Upper lobe of left lung (tissue), 6 donors: Measurements from ENCODE around the gene MBOAT1. TPM values are rescaled to one million over a fixed set of nuclear protein-coding genes. Genes with fewer than 3 reads are reported as not detected.

Source experiments
- ATAC-seq, 2 donors: fragments of 200-7000 bp; cut with Tn5 transposase; one replicate each; pipeline ENCODE4 v1.9.1; 2022; ENCODE audit warnings: mild to moderate bottlenecking in 2 of 2, moderate library complexity in 2 of 2; ENCODE audit not compliant: low FRiP score in 2 of 2
- DNase-seq, 2 donors: peaks; one replicate each; pipeline ENCODE4 v3.0.0-alpha.2; 2019 to 2020
- H3K27ac ChIP-seq, 4 donors: fragments of 200-600 bp; sonication (generic); one replicate each; pipeline ENCODE4 v1.5.1; 2016 to 2019
- H3K27me3 ChIP-seq, 4 donors: fragments of 200-600 bp; sonication (generic); one replicate each; pipeline ENCODE4 v1.5.1; 2017 to 2019
- H3K36me3 ChIP-seq, 4 donors: fragments of 200-600 bp; sonication (generic); one replicate each; pipeline ENCODE4 v1.5.1; 2016 to 2019
- H3K4me1 ChIP-seq, 4 donors: fragments of 200-600 bp; sonication (generic); one replicate each; pipeline ENCODE4 v1.5.1; 2018 to 2019
- H3K4me3 ChIP-seq, 4 donors: fragments of 200-600 bp; sonication (generic); one replicate each; pipeline ENCODE4 v1.5.1; 2017 to 2019; ENCODE audit warnings: mild to moderate bottlenecking in 2 of 4, moderate library complexity in 1 of 4
- H3K9me3 ChIP-seq, 4 donors: fragments of 200-600 bp; sonication (generic); one replicate each; pipeline ENCODE4 v1.5.1; 2018 to 2019
- CTCF ChIP-seq, 6 experiments: fragments of 450-650 bp in 4 of 6; fragments of 200-600 bp in 2 of 6; sonication (generic) in 2 of 6; IDR thresholded peaks; one replicate each; pipeline ENCODE4 v1.5.1; 2016 to 2019; ENCODE audit warnings: antibody characterized with exemption in 6 of 6
- EP300 ChIP-seq, 4 donors: sonication (generic); formaldehyde crosslinking; IDR thresholded peaks; one replicate each; pipeline ENCODE4 v1.5.1; 2017; ENCODE audit warnings: antibody characterized with exemption in 4 of 4, control low read depth in 2 of 4
- POLR2A ChIP-seq, 4 donors: fragments of 450-650 bp; IDR thresholded peaks; one replicate each; pipeline ENCODE4 v1.5.1; 2016 to 2017; ENCODE audit warnings: antibody characterized with exemption in 4 of 4, mild to moderate bottlenecking in 2 of 4
- POLR2AphosphoS5 ChIP-seq, 2 donors: sonication (generic); formaldehyde crosslinking; IDR thresholded peaks; one replicate each; pipeline ENCODE4 v1.5.1; 2017; ENCODE audit warnings: antibody characterized with exemption in 2 of 2
- WGBS, 2 donors: methylation state at CpG; one replicate each; pipeline ENCODE4 v1.1.5; 2017 to 2018; 5-methylcytosine and 5-hydroxymethylcytosine counted together
- total RNA-seq, 6 donors: library from RNA; depleted of rRNA in 4 of 6; stranded (reverse); fragments of >200 nt in 4 of 6; gene quantifications; one replicate each; pipeline versions ENCODE4 v1.1.0 to v1.2.1, GENCODE V29; 2016 to 2021
- donor health status: DM: no; HTN: no; CAD: no; lungs with moderate emphysema.
- donor health status: DM: no; HTN: yes; CAD: no; lungs with severe emphysema.

MBOAT1 gene
- total RNA-seq, 6 donors from 2014 or later: 4.2 to 17.5 (median 12.2) TPM

- no peak for TF ChIP-seq EP300 (IDR thresholded peaks at IDR 0.05)
- no peak for TF ChIP-seq POLR2A (IDR thresholded peaks at IDR 0.05)
- TF ChIP-seq POLR2AphosphoS5 (IDR thresholded peaks at IDR 0.05): no peak
- TF ChIP-seq CTCF (IDR thresholded peaks at IDR 0.05): no peak
- Histone ChIP-seq H3K27me3 (no peaks in the 10 kb centered on the region), H3K9me3 (no peaks in the 10 kb centered on the region), H3K36me3 (no peaks in the 10 kb centered on the region), H3K4me1 (peaks cover 5 to 13% (median 7%) of the 10 kb centered on the region in 4 donors), H3K4me3 (no peak overlapping the region), H3K27ac (no peak overlapping the region)
- no peak for DNase-seq
- 86 to 89% methylated on average over 2 of the region's 2 CpGs for WGBS, 2 donors
- no peak for ATAC-seq
Observed at GRCh38 chr6:20178327-20178726, 33.9 kb downstream of the MBOAT1 start.

- DNase-seq: no peak
- WGBS, 2 donors: 93 to 98% methylated on average over 4 of the region's 4 CpGs
Observed at GRCh38 chr6:20175810-20176410, 36.4 kb downstream of the MBOAT1 start.

GRCh38 chr6:20173833-20174792, 38.2 kb downstream of the MBOAT1 start:
- TF ChIP-seq POLR2AphosphoS5 (IDR thresholded peaks at IDR 0.05) (no peak), POLR2A (IDR thresholded peaks at IDR 0.05) (no peak), CTCF (IDR thresholded peaks at IDR 0.05) (no peak), EP300 (IDR thresholded peaks at IDR 0.05) (no peak)
- ATAC-seq (peak; percentile 54 to 57), DNase-seq (no peak)
- H3K27ac ChIP-seq: peak overlapping the region; percentile 14 to 79 (median 54)
- WGBS, 2 donors: 64 to 77% methylated on average over 13 of the region's 13 CpGs
- no peaks in the 10 kb centered on the region for H3K9me3 ChIP-seq
- H3K36me3 ChIP-seq: no peaks in the 10 kb centered on the region
- no peak overlapping the region for H3K4me3 ChIP-seq
- peaks cover 5 to 11% (median 7%) of the 10 kb centered on the region in 4 donors for H3K4me1 ChIP-seq
- H3K27me3 ChIP-seq: no peaks in the 10 kb centered on the region

More at GRCh38 chr6:20175810-20176410, 36.4 kb downstream of the MBOAT1 start:
- Histone ChIP-seq H3K4me1 (peaks cover 0 to 5% (median 2%) of the 10 kb centered on the region in 4 donors), H3K27me3 (no peaks in the 10 kb centered on the region), H3K36me3 (no peaks in the 10 kb centered on the region), H3K9me3 (no peaks in the 10 kb centered on the region), H3K4me3 (no peak overlapping the region), H3K27ac (no peak overlapping the region)
- TF ChIP-seq POLR2AphosphoS5 (IDR thresholded peaks at IDR 0.05) (no peak), POLR2A (IDR thresholded peaks at IDR 0.05) (no peak), EP300 (IDR thresholded peaks at IDR 0.05) (no peak), CTCF (IDR thresholded peaks at IDR 0.05) (no peak)
- ATAC-seq: no peak

GRCh38 chr6:20172842-20173456, 39.3 kb downstream of the MBOAT1 start:
- 91 to 97% methylated on average over 3 of the region's 3 CpGs for WGBS, 2 donors
- Histone ChIP-seq H3K36me3 (no peaks in the 10 kb centered on the region), H3K4me1 (peaks cover 5 to 13% (median 8%) of the 10 kb centered on the region in 4 donors), H3K9me3 (no peaks in the 10 kb centered on the region), H3K27me3 (no peaks in the 10 kb centered on the region), H3K4me3 (no peak overlapping the region), H3K27ac (no peak overlapping the region)
- DNase-seq: no peak
- ATAC-seq: no peak
- TF ChIP-seq POLR2AphosphoS5 (IDR thresholded peaks at IDR 0.05) (no peak), EP300 (IDR thresholded peaks at IDR 0.05) (no peak), POLR2A (IDR thresholded peaks at IDR 0.05) (no peak), CTCF (IDR thresholded peaks at IDR 0.05) (no peak)
